WTC11 (cell line): Measurements from ENCODE around the gene ITGAE. TPM values are rescaled to one million over a fixed set of nuclear protein-coding genes. Genes with fewer than 3 reads are reported as not detected.
A peak's percentile ranks its signal among the peaks of the same experiment; 100 is the strongest.
"Not testable (repeated sequence)": the region's sequence is repeated elsewhere in the genome, so short reads cannot be mapped to it uniquely, and the experiment has no call there.

Experiments
- ATAC-seq: fragments of 200-7000 bp; cut with Tn5 transposase; 2 replicates; pipeline ENCODE4 v1.10.0; 2021; ENCODE audit warnings: mild to moderate bottlenecking, moderate library complexity
- CTCF ChIA-PET: fragments of 300-600 bp; sonication (Branson Sonifier 250); formaldehyde crosslinking; loops from one replicate; lab custom pipeline; 2021; ENCODE audit warnings: antibody characterized with exemption; lab: Charles Lee
- POLR2A ChIA-PET: fragments of 350-600 bp; sonication (Branson Sonifier 250); formaldehyde crosslinking; loops from one replicate; lab custom pipeline; 2021; ENCODE audit warnings: antibody characterized with exemption; lab: Charles Lee
- DNase-seq: peaks from one replicate; pipeline ENCODE4 v3.0.0; 2021; ENCODE audit warnings: low spot score
- H3K27ac Mint-ChIP-seq: 2 replicates; pipeline ENCODE4 v1.8.0; 2021; ENCODE audit warnings: mixed read lengths
- H3K27me3 Mint-ChIP-seq: 2 replicates; pipeline ENCODE4 v1.8.0; 2021; ENCODE audit warnings: low read depth, mild to moderate bottlenecking, moderate library complexity, mixed read lengths
- H3K36me3 Mint-ChIP-seq: 2 replicates; pipeline ENCODE4 v1.8.0; 2021; ENCODE audit warnings: mixed read lengths
- H3K4me1 Mint-ChIP-seq: 2 replicates; pipeline ENCODE4 v1.8.0; 2022; ENCODE audit warnings: mixed read lengths
- H3K4me3 Mint-ChIP-seq: 2 replicates; pipeline ENCODE4 v1.8.0; 2021; ENCODE audit warnings: mild to moderate bottlenecking, moderate library complexity, mixed read lengths
- H3K9me3 Mint-ChIP-seq: 2 replicates; pipeline ENCODE4 v1.8.0; 2021; ENCODE audit warnings: mixed read lengths
- ATF1 ChIP-seq: sonication (generic); formaldehyde crosslinking; IDR thresholded peaks from 2 replicates; pipeline ENCODE4 v1.8.1; 2023; ENCODE audit warnings: mild to moderate bottlenecking, moderate library complexity, missing genetic modification reagents
- CREM ChIP-seq: sonication (generic); formaldehyde crosslinking; IDR thresholded peaks from 2 replicates; pipeline ENCODE4 v1.8.1; 2022; ENCODE audit warnings: mild to moderate bottlenecking, missing genetic modification reagents, moderate library complexity
- FOXJ3 ChIP-seq: sonication (generic); formaldehyde crosslinking; IDR thresholded peaks from 2 replicates; pipeline ENCODE4 v1.9.0; 2021; ENCODE audit warnings: missing genetic modification reagents, mild to moderate bottlenecking, borderline replicate concordance
- JUN ChIP-seq: sonication (generic); formaldehyde crosslinking; IDR thresholded peaks from 2 replicates; pipeline ENCODE4 v1.8.0; 2023; ENCODE audit warnings: mild to moderate bottlenecking, missing genetic modification reagents
- KAT7 ChIP-seq: sonication (generic); formaldehyde crosslinking; IDR thresholded peaks from 2 replicates; pipeline ENCODE4 v1.8.1; 2023; ENCODE audit warnings: missing genetic modification reagents, mild to moderate bottlenecking, borderline replicate concordance
- NFATC4 ChIP-seq: fragments of 250-450 bp; sonication (Bioruptor Pico); IDR thresholded peaks from 2 replicates; pipeline ENCODE4 v1.9.0; 2021; ENCODE audit warnings: mild to moderate bottlenecking
- NFE2L1 ChIP-seq: sonication (generic); formaldehyde crosslinking; IDR thresholded peaks from 2 replicates; pipeline ENCODE4 v1.8.1; 2023; ENCODE audit warnings: missing genetic modification reagents
- NFYB ChIP-seq: sonication (generic); formaldehyde crosslinking; conservative IDR thresholded peaks from 2 replicates; pipeline ENCODE4 v1.8.0; 2022; ENCODE audit warnings: low read depth, missing genetic modification reagents
- PRRX2 ChIP-seq: fragments of 250-450 bp; sonication (Bioruptor Pico); IDR thresholded peaks from 2 replicates; pipeline ENCODE4 v1.8.0; 2021; ENCODE audit warnings: mild to moderate bottlenecking
- SMAD3 ChIP-seq: sonication (generic); formaldehyde crosslinking; IDR thresholded peaks from 2 replicates; pipeline ENCODE4 v1.8.0; 2022; ENCODE audit warnings: missing genetic modification reagents, mild to moderate bottlenecking, borderline replicate concordance
- SOX15 ChIP-seq: fragments of 250-450 bp; sonication (Bioruptor Pico); IDR thresholded peaks from 2 replicates; pipeline ENCODE4 v1.9.0; 2021; ENCODE audit warnings: mild to moderate bottlenecking
- TEAD1 ChIP-seq: sonication (generic); formaldehyde crosslinking; IDR thresholded peaks from 2 replicates; pipeline ENCODE4 v1.8.0; 2022; ENCODE audit warnings: mild to moderate bottlenecking, missing genetic modification reagents
- ZBTB21 ChIP-seq: sonication (generic); formaldehyde crosslinking; IDR thresholded peaks from 2 replicates; pipeline ENCODE4 v1.8.1; 2023; ENCODE audit warnings: mild to moderate bottlenecking, missing genetic modification reagents, borderline replicate concordance
- total RNA-seq: library from RNA; stranded (reverse); gene quantifications from 3 replicates; pipeline ENCODE4 v1.2.3, GENCODE V29; 2021
- TF ChIP-seq, protein P1 (sequence below): sonication (generic); formaldehyde crosslinking; IDR thresholded peaks from 2 replicates; pipeline ENCODE4 v1.8.0; 2022; ENCODE audit warnings: missing genetic modification reagents
- TF ChIP-seq, protein P2 (sequence below): sonication (generic); formaldehyde crosslinking; IDR thresholded peaks from 2 replicates; pipeline ENCODE4 v1.8.1; 2023; ENCODE audit warnings: mild to moderate bottlenecking, missing genetic modification reagents, moderate library complexity
- TF ChIP-seq, protein P3 (sequence below): sonication (generic); formaldehyde crosslinking; IDR thresholded peaks from 2 replicates; pipeline ENCODE4 v1.8.1; 2023; ENCODE audit warnings: mild to moderate bottlenecking, moderate library complexity, missing genetic modification reagents
- TF ChIP-seq, protein P4 (sequence below): sonication (generic); formaldehyde crosslinking; IDR thresholded peaks from 2 replicates; pipeline ENCODE4 v1.8.1; 2023; ENCODE audit warnings: mild to moderate bottlenecking, missing genetic modification reagents, borderline replicate concordance

Gene ITGAE
- total RNA-seq, 1 experiment from 2014 or later: 19.5 TPM

DNA sequence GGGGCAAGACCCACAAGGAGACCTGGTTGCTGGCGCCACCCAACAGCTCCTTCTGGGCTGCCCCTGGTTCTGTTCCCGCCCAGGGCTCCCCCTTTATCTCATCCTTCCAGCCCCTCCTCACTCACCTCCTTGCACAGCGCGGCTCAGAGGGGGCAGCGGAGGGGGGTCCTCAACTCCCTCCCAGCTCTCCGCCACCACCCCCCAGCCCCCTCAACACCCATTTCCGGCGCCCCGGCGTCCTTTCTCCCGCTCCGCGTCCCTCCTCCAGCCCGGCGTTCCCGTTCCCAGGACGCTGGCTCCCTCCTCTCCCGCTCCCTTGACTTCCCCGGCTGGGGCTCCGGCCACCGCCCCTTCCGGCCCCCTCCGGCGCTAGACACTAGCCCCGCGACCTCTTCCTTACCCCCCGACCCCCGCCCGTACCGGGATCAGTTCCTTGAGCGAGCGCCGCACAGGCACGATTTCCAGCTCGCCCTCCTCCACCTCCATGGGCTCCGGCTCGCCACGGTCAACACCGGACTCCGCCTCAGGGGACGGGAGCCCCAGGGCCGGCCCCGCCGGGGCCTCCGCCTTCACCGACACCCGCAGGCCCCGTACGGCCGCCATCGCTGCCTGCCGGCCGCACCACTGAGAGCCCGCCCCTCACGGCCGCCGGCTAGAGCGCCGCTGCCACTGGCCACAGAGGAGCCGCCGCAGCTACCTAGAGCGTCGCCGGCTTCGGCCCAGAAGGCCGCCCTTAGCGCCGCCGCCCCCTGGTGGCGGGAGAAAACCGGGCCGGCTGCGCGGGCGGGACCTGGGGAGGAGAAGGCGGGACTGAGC, 44.8 kb upstream of the ITGAE start, which contains the start of gene NCBP3 (continued):
- TF ChIP-seq JUN (CRISPR knock-in tag) (no peak), ZBTB21 (peak; percentile 85; the same call in 1 of the 2 replicates), CREM (peak; percentile 59; the same call in 1 of the 2 replicates), FOXJ3 (CRISPR knock-in tag) (no peak), NFE2L1 (CRISPR knock-in tag) (peak; percentile 69; the same call in 1 of the 2 replicates), SMAD3 (CRISPR knock-in tag) (peak; percentile 55; the same call in 1 of the 2 replicates)
- TF ChIP-seq, protein P1, sequence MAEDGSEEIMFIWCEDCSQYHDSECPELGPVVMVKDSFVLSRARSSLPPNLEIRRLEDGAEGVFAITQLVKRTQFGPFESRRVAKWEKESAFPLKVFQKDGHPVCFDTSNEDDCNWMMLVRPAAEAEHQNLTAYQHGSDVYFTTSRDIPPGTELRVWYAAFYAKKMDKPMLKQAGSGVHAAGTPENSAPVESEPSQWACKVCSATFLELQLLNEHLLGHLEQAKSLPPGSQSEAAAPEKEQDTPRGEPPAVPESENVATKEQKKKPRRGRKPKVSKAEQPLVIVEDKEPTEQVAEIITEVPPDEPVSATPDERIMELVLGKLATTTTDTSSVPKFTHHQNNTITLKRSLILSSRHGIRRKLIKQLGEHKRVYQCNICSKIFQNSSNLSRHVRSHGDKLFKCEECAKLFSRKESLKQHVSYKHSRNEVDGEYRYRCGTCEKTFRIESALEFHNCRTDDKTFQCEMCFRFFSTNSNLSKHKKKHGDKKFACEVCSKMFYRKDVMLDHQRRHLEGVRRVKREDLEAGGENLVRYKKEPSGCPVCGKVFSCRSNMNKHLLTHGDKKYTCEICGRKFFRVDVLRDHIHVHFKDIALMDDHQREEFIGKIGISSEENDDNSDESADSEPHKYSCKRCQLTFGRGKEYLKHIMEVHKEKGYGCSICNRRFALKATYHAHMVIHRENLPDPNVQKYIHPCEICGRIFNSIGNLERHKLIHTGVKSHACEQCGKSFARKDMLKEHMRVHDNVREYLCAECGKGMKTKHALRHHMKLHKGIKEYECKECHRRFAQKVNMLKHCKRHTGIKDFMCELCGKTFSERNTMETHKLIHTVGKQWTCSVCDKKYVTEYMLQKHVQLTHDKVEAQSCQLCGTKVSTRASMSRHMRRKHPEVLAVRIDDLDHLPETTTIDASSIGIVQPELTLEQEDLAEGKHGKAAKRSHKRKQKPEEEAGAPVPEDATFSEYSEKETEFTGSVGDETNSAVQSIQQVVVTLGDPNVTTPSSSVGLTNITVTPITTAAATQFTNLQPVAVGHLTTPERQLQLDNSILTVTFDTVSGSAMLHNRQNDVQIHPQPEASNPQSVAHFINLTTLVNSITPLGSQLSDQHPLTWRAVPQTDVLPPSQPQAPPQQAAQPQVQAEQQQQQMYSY: no peak
- TF ChIP-seq, protein P2, sequence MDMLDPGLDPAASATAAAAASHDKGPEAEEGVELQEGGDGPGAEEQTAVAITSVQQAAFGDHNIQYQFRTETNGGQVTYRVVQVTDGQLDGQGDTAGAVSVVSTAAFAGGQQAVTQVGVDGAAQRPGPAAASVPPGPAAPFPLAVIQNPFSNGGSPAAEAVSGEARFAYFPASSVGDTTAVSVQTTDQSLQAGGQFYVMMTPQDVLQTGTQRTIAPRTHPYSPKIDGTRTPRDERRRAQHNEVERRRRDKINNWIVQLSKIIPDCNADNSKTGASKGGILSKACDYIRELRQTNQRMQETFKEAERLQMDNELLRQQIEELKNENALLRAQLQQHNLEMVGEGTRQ (CRISPR knock-in tag): peak; percentile 37

GRCh38 chr17:3845291-3845620, 44.3 kb upstream of the ITGAE start:
- H3K4me3 Mint-ChIP-seq: peak overlapping the region; percentile 93
- TF ChIP-seq KAT7 (CRISPR knock-in tag) (no peak), TEAD1 (CRISPR knock-in tag) (no peak), SOX15 (no peak), CREM (no peak), ATF1 (CRISPR knock-in tag) (no peak), NFATC4 (CRISPR knock-in tag) (no peak), PRRX2 (CRISPR knock-in tag) (no peak), NFYB (CRISPR knock-in tag) (no peak)
- TF ChIP-seq, protein P3, sequence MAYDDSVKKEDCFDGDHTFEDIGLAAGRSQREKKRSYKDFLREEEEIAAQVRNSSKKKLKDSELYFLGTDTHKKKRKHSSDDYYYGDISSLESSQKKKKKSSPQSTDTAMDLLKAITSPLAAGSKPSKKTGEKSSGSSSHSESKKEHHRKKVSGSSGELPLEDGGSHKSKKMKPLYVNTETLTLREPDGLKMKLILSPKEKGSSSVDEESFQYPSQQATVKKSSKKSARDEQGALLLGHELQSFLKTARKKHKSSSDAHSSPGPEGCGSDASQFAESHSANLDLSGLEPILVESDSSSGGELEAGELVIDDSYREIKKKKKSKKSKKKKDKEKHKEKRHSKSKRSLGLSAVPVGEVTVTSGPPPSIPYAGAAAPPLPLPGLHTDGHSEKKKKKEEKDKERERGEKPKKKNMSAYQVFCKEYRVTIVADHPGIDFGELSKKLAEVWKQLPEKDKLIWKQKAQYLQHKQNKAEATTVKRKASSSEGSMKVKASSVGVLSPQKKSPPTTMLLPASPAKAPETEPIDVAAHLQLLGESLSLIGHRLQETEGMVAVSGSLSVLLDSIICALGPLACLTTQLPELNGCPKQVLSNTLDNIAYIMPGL (CRISPR knock-in tag): no peak
- TF ChIP-seq, protein P4, sequence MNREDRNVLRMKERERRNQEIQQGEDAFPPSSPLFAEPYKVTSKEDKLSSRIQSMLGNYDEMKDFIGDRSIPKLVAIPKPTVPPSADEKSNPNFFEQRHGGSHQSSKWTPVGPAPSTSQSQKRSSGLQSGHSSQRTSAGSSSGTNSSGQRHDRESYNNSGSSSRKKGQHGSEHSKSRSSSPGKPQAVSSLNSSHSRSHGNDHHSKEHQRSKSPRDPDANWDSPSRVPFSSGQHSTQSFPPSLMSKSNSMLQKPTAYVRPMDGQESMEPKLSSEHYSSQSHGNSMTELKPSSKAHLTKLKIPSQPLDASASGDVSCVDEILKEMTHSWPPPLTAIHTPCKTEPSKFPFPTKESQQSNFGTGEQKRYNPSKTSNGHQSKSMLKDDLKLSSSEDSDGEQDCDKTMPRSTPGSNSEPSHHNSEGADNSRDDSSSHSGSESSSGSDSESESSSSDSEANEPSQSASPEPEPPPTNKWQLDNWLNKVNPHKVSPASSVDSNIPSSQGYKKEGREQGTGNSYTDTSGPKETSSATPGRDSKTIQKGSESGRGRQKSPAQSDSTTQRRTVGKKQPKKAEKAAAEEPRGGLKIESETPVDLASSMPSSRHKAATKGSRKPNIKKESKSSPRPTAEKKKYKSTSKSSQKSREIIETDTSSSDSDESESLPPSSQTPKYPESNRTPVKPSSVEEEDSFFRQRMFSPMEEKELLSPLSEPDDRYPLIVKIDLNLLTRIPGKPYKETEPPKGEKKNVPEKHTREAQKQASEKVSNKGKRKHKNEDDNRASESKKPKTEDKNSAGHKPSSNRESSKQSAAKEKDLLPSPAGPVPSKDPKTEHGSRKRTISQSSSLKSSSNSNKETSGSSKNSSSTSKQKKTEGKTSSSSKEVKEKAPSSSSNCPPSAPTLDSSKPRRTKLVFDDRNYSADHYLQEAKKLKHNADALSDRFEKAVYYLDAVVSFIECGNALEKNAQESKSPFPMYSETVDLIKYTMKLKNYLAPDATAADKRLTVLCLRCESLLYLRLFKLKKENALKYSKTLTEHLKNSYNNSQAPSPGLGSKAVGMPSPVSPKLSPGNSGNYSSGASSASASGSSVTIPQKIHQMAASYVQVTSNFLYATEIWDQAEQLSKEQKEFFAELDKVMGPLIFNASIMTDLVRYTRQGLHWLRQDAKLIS (CRISPR knock-in tag): no peak
- TF ChIP-seq, all 79 proteins: peak for 0
- Mint-ChIP-seq H3K27me3 (no peaks in the 10 kb centered on the region), H3K4me1 (peaks cover 18% of the 10 kb centered on the region), H3K36me3 (peaks cover 20% of the 10 kb centered on the region), H3K9me3 (no peaks in the 10 kb centered on the region), H3K27ac (peak overlapping the region; percentile 93)
- ATAC-seq (no peak), DNase-seq (no peak)
- CTCF ChIA-PET: interaction anchor here (0.6 to 5.5 kb wide), 23 partner anchors 12 to 797 kb away, joined by 3 to 73 read pairs (median 6); partner anchors contain the start of genes ATP2A3, CAMKK1, CTNS and CYB5D2
- POLR2A ChIA-PET: interaction anchor here (1.5 to 1.8 kb wide), 4 partner anchors 12 to 68 kb away, joined by 3 to 7 read pairs (median 5); partner anchors contain the start of gene CAMKK1

DNA sequence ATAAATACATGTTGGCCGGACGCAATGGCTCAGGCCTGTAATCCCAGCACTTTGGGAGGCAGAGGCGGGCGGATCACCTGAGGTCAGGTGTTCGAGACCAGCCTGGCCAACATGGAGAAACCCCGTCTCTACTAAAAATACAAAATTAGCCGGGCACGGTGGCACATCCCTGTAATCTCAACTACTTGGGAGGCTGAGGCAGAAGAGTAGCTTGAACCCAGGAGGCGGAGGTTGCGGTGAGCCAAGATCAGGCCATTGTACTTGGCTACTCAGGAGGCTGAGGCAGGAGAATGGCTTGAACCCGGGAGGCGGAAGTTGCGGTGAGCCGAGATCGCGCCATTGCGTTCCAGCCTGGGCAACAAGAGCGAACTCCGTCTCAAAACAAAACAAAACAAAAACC, 43.6 kb upstream of the ITGAE start:
- H3K9me3 Mint-ChIP-seq, DNase-seq, H3K27me3 Mint-ChIP-seq, ATAC-seq, H3K27ac Mint-ChIP-seq, POLR2A ChIA-PET: not testable (repeated sequence)
- Mint-ChIP-seq H3K4me1 (peaks cover 18% of the 10 kb centered on the region), H3K4me3 (peak overlapping the region; percentile 93), H3K36me3 (peaks cover 27% of the 10 kb centered on the region)
- CTCF ChIA-PET: interaction anchor here (0.6 to 5.5 kb wide), 26 partner anchors 13 to 1012 kb away, joined by 3 to 73 read pairs (median 6); partner anchors contain the start of genes CAMKK1, CYB5D2 and HASPIN
